GM19351 (cell line): Measurements from ENCODE around the gene DDA1.

Source experiments
- ATAC-seq: cut with Tn5 transposase; IDR thresholded peaks from one replicate; pipeline ENCODE4 v1.9.1; 2021; ENCODE audit warnings: mild to moderate bottlenecking, moderate library complexity; ENCODE audit not compliant: unreplicated experiment

DDA1 gene

DNA sequence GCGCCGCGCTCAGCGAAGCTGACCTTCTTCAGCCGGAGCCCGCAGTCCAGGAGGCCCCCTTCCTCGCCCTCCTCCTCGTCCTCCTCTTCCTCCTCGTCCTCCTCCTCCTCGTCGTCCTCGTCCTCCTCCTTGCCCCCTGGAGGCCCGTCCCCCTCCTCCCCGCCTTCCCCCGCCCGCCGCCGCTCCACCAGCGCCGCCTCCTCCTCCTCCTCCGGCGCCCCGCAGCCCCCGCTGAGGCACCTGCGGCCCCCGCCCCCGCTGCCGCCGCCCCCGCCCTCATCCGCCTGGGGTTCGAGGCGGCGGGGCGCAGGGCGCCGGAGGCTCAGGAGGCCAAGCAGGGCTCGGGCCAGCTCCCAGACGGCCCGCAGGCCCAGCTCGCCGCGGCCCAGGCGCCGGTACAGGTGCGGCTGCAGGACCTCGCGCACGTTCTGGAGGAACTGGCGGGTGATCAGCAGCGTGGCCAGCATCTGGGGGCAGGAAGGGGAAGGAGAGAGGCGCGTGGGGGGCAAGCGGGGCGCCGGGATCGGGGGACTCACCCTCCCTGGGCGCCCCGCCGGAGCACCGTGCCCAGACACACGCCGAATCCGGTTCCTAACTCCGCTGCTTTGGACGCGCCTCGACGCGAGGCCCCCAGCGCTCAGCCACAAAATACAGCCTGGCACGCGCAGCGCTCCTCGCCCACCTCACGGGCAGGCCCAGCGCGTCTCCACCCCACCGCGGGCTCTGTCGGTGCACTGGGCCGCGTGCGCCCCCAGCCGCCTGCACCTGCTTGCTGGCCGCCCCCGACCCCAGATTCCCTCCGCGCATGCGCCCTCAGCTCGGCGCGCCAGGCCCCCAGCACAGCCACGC, 19.4 kb downstream of the DDA1 start:
- ATAC-seq: no peak

GRCh38 chr19:17329366-17330261, 20.3 kb downstream of the DDA1 start:
- no peak for ATAC-seq

- no peak for ATAC-seq
These were observed 21.1 kb downstream of the DDA1 start for GRCh38 chr19:17330262-17331044.

DNA sequence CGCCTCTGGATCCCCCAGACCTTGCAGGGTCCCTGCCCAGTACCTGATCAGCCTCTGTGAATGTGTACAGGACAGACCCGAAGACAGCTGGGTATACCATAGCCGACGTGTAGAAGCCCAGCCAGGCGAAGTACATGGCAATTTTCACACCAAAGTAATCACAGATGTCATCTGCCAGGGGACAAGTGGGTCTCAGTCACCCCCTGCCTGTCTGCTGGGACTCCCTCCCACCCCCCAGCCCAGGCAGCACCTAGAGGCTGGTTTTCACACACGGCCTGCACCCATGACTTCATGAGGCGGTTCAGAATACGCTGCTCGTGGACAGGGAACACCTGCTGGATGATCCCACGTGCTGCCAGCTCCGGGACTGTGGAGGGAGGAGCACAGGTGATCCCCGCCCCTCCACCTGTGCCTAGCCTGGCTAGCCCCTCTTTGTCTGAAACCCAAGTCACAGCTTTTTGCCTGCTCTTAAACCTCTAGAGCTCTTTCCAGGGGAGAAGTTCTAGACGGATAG, 21.7 kb downstream of the DDA1 start:
- ATAC-seq: no peak

- ATAC-seq: no peak
These were observed 23.0 kb downstream of the DDA1 start for GRCh38 chr19:17332360-17332676.

GRCh38 chr19:17332677-17333581, 23.6 kb downstream of the DDA1 start:
- no peak for ATAC-seq

- ATAC-seq: no peak
These were observed 24.4 kb downstream of the DDA1 start for GRCh38 chr19:17333611-17334413.

DNA sequence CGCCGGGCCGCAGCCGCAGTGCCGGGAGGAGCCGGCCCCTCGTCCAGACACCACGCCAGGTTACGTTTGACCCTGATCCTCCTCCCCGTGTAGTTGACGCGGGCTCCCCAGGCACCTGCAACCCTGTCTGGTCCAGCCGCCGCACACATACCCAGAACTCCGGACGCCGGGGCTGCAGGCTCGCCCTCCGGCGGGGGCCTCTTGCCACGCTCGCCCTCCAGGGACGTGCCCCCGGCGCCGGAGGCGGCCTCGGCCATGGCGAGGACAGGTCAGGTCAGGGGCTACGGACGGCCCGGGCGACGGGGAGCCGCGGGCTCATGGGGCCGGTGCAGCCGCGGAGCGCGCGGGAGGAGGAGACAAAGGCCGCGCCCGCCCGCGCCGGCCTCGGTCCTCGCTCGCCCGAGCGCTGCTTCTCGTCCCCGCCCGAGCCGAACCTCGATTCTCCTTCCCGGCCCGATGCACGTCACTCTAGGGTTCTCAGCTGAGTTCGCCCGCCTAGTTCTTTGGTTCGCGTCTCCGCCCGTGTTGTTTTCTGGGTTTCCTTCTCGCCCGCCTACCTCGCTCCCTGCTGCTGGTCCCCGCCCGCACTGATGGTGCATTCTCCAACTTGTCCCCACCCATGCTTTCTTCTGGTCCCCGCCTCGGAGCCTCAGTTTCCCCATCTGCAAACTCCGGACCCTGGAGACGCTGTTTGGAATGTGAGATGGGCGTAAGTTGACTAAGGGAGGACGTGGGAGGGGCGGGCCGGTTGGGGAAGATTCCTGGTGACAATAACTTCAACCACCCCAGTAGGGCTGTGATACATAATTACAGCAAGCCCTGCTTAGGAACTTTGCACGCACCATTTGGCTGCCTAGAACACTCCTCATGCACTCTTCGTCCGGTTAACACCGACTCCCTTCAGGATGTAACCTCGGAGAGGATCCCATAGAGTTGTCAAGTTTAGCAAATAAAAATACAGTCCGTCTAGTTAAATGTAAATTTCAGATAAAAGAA, 25.3 kb downstream of the DDA1 start, which contains the start of gene ANO8:
ANO8 (minus strand) TSS at position 442 of the 996 bp plus-strand sequence; CDS start at position 257, 185 bp downstream.
- ATAC-seq: no peak

GRCh38 chr19:17335575-17335974, 26.2 kb downstream of the DDA1 start:
- no peak for ATAC-seq

DNA sequence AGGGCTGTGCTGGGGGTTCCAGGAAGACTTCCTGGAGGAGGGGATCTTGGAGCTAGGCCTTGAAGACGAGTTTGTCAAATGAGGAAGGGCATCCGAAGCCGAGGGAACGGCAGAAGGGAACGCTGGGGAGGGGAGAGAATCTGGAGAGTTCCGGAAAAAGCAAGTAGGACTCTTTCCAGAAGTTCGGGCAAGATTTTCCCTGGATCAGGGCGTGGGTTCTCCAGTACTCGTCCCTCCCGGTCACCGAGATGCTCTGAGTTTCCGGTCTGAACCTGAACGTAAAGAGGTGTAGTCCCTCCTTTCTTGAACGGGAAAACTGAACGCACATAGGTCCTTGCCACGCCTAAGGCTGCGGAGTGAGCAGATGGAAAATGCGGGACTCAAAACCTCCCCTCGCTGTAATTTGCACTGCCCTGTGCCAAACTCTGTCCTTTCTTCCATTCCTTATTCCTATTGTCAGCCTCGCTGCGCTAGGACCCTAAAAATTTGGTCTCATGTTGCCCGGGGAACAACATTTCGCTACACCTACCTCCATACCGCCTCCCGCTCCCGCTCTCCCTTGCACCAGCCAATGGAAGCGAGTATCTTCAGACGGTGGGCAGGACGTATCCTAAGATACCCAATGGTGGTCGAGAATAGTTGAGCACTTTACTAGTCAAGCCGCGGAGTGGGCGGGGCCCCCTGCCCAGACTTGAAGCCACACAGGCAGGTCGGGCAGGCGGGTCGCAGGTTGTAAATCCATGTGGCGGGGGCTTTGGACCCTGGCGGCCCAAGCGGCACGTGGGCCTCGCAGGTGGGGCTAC, 27.7 kb downstream of the DDA1 start, which contains the start of gene GTPBP3:
GTPBP3 (plus strand) TSS at position 682 of the 803 bp plus-strand sequence; CDS start at position 741, 59 bp downstream.
- ATAC-seq: peak; percentile 70

- ATAC-seq: no peak
These were observed 28.5 kb downstream of the DDA1 start for GRCh38 chr19:17337675-17338432.

- no peak for ATAC-seq
These were observed 29.2 kb downstream of the DDA1 start for GRCh38 chr19:17338433-17339078.

GRCh38 chr19:17339088-17339741, 29.9 kb downstream of the DDA1 start:
- no peak for ATAC-seq

DNA sequence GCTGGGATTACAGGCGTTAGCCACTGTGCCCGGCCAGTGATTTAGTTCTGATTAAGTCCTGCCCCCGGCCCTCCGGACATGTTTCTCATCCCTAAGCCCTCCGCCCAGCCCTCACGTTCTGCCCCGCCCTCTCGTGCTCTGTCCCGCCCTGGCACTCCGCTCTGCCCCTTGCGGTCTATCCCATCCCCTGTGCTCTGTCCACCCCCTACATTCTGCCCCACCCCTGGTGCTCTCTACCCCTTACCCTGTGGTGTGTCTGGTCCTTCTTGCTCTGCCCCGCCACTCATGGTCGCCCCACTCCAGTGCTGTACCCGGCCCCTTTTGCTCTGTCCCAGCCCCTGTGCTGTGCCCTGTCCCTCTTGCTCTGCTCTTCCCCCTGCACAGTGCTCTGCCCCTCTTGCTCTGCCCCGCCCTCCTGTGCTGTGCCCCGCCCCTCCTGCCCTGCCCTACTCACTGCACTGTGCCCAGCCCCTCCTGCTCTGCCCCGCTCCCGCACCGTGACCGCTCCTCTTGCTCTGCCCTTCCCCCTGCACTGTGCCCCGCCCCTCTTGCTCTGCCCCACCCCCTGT, 31.0 kb downstream of the DDA1 start:
- no peak for ATAC-seq

DNA sequence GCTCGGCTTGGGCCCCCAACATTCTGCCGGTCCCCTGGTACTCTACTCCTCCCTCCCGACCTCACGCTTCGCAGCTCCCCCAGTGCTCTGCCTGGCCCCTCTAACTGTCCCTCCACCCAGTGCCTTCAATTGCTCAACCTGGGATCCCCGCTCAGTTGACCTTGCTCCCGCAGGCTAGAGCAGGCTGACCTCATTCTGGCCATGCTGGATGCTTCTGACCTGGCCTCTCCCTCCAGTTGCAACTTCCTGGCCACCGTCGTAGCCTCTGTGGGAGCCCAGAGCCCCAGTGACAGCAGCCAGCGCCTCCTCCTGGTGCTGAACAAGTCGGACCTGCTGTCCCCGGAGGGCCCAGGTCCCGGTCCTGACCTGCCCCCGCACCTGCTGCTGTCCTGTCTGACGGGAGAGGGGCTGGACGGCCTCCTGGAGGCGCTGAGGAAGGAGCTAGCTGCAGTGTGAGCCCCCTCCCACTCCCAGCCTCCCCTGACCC, 31.6 kb downstream of the DDA1 start:
- ATAC-seq: no peak
